GM23338 (cell line): Measurements from ENCODE around the gene AK9. TPM values are rescaled to one million over a fixed set of nuclear protein-coding genes. Genes with fewer than 3 reads are reported as not detected.

ENCODE experiments used
- CTCF ChIP-seq, 2 experiments: fragments of 200-600 bp in 1 of 2; sonication (generic) in 1 of 2; conservative IDR thresholded peaks; 2 replicates each; pipeline versions ENCODE4 v1.5.1 to v1.6.1; 2016 to 2017; ENCODE audit warnings: antibody characterized with exemption in 2 of 2, low read depth in 2 of 2, mild to moderate bottlenecking in 2 of 2, moderate library complexity in 1 of 2
- EZH2 ChIP-seq: fragments of 200-600 bp; sonication (generic); IDR thresholded peaks from one replicate; pipeline ENCODE4 v1.8.0; 2017; ENCODE audit warnings: antibody characterized with exemption, mild to moderate bottlenecking, low read depth; ENCODE audit not compliant: unreplicated experiment
- EZH2phosphoT487 ChIP-seq: fragments of 200-600 bp; sonication (generic); IDR thresholded peaks from one replicate; pipeline ENCODE4 v1.8.1; 2018; ENCODE audit warnings: antibody characterized with exemption; ENCODE audit not compliant: unreplicated experiment
- NANOG ChIP-seq: IDR thresholded peaks from 2 replicates; pipeline ENCODE4 v1.6.1; 2016; ENCODE audit warnings: antibody characterized with exemption, borderline replicate concordance
- POLR2AphosphoS5 ChIP-seq: IDR thresholded peaks from 2 replicates; pipeline ENCODE4 v1.6.1; 2016; ENCODE audit warnings: antibody characterized with exemption, low read depth
- REST ChIP-seq: IDR thresholded peaks from one replicate; pipeline ENCODE4 v1.6.1; 2018; ENCODE audit warnings: antibody characterized with exemption; ENCODE audit not compliant: unreplicated experiment
- STAT1 ChIP-seq: IDR thresholded peaks from one replicate; pipeline ENCODE4 v1.6.1; 2016; ENCODE audit warnings: antibody characterized with exemption; ENCODE audit not compliant: unreplicated experiment
- ZNF114 ChIP-seq: fragments of 250-450 bp; sonication (Bioruptor Pico); IDR thresholded peaks from 2 replicates; pipeline ENCODE4 v1.5.0; 2020; ENCODE audit warnings: mild to moderate bottlenecking, moderate library complexity
- ZNF462 ChIP-seq: fragments of 250-450 bp; sonication (Bioruptor Pico); IDR thresholded peaks from 2 replicates; pipeline ENCODE4 v1.5.0; 2020; ENCODE audit warnings: mild to moderate bottlenecking, moderate library complexity
- polyA plus RNA-seq: library from polyadenylated mRNA; unstranded; fragments of >200 nt; fragmentation: Nextera tagmentation; extraction: Ambion mirVana; gene quantifications from 2 replicates; pipeline ENCODE4 v1.2.1, GENCODE V29; 2016
- total RNA-seq: library from RNA; depleted of rRNA; stranded (reverse); fragments of >200 nt; shearing (Covaris generic); gene quantifications from 2 replicates; pipeline ENCODE4 v1.2.3, GENCODE V29; 2014

AK9 gene
- total and polyA plus RNA-seq, 2 experiments from 2014 or later = 2.0 to 6.4 TPM

- TF ChIP-seq ZNF462 (CRISPR knock-in tag) (no peak), CTCF (conservative IDR thresholded peaks at IDR 0.05; ENCODE audit: low read depth in 2 of 2) (no peak), EZH2 (no peak), STAT1 (no peak), REST (no peak), ZNF114 (CRISPR knock-in tag) (no peak), POLR2AphosphoS5 (no peak), EZH2phosphoT487 (no peak), NANOG (no peak)
Observed at GRCh38 chr6:109477184-109477583, 213.8 kb downstream of the AK9 start (continued).
